ENCODE results near the gene SH3RF3. TPM values are rescaled to one million over a fixed set of nuclear protein-coding genes. Genes with fewer than 3 reads are reported as not detected.

Gene SH3RF3
- polyA plus RNA-seq, 12 donors: 3.3 to 7.5 (median 4.7) TPM; not detected in 1

DNA sequence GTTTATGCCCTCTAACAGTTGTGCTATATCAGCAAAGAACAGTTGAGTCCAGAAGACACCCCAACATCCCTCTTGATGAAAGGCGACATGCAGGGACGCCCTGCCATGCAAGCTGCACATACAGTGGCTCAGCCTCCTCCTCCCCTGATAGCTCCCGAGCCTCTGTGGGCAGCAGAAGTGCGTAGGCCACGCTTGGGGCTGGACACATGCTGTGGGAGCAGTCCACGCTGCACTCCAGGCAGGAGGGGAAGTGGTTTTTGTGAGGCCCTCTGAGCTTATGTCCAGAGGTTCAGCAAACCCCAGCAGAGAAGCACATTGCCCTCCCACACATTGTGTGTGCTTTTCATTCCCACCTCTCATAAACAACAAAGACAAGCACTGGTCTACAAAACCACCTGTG lies 322.7 kb downstream of the SH3RF3 start:
- DNase-seq: no peak

DNA sequence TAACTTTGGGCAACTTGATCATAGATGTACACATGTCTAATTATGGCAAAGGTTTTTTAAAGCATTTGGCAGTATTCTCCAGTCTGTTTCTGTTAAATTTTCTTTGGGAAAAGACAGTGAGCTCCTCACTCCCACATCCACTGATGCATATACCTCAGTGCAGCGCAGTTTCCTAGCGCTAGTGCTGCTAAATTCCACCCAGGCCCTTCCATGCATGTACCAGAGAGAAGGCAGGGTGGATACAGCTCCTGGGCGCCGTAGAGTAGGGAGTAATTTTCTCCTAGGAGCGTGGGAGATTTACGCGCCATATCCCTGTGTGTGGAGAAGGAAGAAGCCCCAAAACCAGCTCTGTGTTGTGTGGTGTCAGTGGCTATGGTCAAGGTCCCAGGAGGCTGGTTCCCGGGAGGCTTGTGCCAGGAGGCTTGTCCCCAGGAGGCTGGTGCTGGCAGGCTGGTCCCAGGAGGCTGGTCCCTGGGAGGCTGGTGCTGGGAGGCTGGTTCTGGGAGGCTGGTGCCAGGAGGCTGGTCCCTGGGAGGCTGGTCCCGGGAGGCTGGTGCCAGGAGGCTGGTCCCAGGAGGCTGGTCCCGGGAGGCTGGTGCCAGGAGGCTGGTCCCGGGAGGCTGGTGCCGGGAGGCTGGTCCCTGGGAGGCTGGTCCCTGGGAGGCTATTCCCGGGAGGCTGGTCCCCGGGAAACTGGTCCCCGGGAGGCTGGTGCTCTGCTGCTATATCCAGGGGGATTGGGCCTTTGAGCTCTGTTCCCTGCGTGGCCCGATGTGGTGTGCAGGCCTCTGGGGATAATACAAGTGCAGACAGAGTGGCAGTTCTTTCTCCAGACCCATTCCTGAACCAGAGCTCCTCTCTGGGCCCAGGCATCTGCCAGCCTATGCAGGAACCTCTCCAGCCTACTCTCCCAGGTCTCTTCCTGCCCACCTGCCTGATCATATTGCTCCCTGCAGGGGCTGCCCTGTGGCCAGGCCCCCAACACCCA lies 323.6 kb downstream of the SH3RF3 start:
- no peak for DNase-seq

DNA sequence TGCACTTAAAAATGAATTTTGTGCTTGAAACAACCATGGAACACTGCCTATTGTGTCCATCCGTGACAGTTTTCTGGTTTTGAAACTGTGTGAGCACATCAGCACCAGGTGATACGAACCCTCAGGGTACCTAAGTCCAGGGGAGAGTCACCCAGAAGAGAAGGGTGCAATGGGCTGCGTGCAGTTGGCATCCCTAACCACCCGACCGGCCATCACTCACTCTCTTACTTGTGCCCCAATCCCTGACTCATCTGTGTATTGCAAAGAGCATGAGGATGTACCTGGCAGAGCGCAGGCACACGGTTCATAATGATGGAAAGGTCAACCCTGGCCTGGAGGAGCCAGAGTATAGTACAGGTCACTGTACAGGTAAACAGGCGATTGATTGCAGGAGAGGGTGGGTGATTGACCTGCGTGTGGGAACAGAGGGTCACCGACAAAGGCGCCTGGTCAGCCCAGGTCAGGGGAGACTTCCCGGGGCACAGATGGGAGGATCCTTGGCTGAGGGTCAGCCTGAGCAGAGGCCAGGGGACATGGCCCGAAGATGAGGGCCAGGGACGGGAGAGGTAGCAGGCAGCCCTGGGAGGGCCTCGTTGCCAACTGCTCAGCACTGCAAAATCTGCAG lies 324.5 kb downstream of the SH3RF3 start:
- no peak for DNase-seq

DNA sequence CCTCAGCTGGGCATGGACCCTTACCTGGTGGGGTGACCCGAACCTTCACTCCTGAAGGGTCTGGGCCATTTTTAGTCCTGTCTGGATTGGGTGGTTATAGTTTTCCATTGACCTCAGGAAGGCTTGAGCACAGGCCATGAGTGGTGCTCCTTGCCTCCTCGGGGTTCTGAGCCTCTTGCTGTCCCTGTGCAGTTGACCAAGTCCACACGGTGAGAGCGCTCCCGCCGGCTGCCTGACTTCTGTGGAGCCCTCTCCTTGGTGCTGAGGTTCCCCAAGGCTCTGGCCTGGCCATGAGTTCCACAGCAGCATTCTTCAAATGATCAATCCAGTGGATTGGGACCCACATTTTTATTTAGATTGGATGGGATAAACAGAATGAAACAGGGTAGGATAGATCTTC lies 325.3 kb downstream of the SH3RF3 start:
- no peak for DNase-seq

DNA sequence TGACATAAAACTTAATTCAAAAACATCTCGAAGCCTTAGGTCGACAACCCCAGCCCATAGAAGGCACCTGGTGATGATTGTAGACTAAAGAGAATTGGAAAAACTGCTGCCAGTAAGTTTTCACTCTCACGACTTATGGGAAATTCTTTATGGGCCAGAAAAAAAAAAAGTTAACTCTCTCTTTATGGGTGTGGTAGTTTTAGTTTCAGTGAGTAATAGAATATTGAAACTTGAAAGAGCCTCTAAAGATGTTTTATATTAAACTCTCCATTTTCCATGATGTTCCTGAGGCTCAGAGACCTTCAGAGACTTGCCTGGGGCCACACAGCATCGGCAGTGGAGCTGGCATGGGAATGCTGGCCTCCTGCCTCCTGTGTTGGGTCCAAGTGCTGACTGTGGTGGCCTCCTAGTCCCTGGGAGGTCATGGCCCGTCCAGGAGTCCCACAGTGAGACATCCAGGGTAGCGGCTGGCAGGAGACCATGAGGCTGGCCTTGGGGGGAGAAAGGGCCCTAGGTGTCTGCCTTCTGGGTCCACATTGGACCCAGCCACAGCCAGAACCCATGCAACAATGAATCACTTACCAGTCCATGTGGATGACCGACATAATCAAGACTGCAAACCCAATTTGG lies 325.9 kb downstream of the SH3RF3 start:
- DNase-seq: no peak

DNA sequence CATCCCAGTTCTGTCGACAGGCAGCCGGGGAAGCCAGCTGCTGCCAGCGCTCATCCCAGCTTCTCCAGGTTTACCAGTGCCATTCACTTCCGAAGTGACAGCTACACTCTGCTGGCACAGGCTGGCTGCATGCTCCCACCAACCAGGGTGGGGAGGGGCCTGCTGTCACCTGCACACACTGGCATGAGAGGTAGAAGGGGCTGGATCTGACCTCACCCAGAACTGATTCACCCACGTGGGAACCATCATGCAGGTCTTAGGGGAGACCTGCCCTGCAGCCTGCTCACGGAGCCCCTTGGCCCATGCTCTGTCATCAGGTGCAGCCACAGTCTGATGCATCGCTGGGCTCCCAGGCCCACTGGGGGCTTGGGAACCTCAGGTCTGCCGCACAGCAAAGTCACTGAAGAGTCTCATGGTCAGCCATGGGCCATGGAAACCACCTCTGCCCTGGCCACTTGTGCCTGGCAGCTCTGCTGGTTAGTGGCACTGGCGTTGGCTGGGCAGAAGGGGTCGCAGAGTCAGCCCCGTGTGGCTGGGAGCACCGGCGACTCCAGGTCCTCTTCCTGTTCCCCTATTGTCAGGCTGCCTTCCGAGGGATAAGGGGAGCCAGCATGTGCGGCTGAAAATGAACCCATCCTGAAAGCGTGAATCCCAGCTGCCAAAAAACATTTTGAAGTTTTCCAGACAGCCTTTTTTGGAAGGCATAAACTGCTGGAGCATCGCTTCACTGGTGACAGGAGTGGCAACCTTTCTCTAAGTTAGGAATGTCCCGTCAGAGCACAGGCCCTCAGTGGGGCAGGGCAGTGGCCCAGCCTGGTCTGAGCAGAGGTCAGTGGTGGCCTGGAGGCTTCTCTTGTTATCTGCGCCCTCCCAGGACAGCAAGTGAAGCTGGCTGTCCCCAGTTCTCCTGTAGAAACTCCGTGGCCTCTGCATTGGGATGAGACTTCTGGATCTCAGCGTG lies 327.0 kb downstream of the SH3RF3 start:
- DNase-seq: no peak

DNA sequence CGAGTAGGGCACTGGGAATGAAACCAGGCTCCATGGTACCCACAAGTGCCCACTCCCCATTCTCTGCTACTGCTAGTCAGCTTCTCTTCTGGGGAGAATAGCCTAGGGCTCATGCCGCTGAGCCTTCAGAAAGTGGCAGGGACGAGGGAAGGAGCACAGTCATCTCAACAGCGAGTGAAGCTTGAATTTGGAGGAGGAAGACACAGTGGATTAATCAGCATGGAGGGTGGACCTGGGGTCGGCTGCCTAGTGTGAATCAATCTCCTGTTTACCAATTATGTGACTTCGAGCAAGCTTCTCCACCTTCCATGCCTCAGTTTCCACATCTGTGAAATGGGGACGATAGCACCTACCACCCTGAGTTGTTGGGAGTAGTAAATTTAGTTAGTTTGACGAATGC lies 327.8 kb downstream of the SH3RF3 start:
- DNase-seq: no peak

DNA sequence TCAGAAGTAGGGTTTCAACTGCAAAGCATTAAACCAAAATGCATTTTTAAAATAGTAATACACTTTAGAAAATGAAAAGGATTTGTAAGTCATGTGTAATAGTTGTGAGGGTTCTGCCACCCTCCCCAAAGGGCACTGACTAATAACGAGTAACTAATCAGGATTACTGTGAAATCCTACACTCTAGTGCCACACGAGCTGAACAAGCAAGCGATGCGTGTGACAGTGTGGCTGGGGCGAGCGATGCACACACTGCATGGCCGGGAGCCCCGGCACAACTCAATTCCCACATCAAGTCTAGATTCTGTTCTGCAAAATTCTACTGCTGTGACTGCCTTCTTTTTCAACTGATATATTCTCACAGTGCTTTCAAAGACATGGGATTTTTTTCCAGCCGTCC lies 328.4 kb downstream of the SH3RF3 start:
- DNase-seq: no peak

DNA sequence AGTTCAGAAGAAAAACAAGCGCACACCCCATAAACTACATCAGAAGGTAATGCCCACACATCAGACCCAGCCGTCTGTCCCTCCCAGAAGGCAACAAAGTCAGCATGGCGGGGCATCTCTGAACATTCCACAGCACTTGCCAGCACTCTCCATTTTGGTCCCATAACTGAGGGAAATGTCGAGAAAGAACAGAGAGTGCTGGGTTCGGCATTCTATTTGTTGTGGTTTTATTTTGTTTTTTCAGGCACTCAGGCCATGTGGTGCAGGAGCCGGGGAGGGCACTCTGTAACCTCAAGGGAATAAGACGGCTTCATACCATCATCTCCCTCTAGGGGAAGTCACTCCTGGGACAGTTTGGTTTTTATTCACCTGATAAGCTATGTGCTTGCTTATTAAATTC lies 328.8 kb downstream of the SH3RF3 start:
- no peak for DNase-seq

DNA sequence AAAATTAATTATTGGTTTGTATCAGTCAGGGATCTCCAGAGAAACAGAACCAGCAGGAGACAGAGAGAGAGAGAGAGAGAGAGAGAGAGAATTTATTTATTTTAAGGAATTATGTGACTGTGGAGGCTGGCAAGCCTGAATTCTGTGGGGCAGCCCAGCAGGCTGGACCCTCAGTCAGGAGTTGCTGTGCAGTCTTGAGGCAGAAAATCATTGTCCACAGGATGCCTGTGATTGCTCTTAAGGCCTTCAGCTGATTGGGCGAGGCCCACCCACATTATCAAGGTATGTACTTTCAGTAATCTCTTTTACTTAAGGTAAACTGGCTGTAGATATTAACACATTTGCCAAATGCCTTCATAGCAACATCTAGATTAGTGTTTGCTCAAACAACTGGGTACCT lies 329.5 kb downstream of the SH3RF3 start:
- DNase-seq: no peak

DNA sequence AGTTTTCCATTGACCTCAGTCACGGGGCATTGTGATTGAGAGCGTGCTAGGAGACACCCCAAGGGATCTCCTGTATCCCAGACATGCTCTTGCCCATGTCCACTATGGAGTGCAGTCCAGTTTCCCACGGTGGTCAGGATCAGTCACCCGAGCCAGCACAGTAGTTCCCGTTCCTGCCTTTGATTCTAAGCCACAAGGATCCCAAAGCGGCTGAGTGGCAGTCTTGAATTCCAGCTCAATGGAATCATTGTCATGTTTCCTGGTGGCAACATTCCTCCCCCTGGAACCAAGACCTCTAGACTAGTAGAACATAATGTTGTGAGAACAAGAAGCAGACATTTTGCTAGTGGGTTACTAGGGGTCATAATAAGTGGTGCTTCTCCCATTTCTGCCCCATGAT lies 330.5 kb downstream of the SH3RF3 start:
- no peak for DNase-seq

DNA sequence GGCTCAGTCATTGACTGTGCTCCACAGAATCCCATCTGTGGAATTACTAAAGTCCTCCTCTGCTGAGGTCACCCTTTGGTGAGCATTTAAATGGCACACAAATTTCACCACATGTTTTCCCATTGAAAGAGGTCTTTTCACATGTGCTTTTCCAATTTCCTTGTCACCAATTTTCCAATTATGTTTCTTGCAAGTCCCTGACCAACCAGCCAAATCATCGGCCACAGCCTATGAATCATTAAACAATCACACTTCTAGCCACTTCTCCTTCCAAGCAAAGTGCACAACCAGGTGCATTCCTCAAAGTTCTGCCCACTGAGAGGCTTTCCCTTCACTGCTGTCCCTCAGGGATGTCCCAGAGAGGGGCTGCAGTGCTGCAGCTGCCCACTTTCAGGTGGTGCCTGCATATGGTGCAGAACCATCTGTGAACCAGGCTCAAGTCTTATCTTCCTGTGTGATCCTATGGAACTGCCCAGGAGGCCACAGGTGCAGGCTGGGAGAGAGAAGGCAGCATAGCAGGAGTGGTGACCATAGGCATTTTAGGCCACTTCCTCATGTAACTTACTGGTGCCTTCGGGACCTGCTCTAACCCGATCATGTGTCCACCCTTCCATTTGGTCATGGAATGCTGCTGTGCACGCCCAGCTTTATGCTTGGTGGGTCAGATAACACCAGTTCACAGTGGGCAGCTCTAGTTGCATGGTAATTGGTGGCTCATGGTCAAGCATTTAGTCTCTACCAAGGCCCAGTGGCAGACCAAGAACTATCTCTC lies 331.7 kb downstream of the SH3RF3 start:
- no peak for DNase-seq

DNA sequence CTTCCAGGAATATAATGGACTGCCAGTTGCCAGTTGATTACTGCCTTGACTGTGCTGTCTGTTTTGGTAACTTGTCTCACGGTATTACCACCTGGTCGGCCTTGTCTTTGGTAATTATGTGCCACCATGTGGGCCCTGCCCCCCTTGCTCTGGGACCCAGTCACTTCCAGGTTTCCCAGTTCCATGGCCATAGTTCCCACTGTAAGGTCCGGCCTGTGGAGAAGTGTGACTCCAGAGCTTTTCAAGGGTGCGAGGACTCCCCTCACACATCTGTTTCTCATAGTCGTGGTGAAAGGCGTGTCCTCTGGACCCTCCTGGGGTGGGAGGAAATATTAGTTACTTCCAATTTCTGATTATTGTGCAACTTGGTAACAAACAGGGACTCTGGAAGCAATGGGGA lies 334.2 kb downstream of the SH3RF3 start:
- no peak for DNase-seq

DNA sequence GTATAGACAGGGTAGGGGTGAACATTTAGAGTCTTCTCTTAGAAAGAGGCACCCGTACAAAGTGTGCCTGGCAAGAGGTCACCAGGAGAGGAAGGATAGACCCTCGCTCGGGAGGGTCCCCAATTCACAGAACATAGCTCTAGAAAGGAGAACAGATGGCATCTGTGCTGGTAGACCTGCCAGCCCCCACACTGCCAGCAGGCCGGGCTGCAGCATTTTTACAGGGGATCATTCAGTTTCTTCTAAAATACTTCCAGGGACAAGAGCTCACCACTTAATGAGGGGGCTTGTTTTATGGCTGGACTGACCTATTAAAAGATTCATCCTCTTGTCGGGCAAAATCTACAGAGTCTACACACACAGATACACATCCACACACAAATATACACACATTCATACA lies 334.9 kb downstream of the SH3RF3 start:
- DNase-seq: no peak

DNA sequence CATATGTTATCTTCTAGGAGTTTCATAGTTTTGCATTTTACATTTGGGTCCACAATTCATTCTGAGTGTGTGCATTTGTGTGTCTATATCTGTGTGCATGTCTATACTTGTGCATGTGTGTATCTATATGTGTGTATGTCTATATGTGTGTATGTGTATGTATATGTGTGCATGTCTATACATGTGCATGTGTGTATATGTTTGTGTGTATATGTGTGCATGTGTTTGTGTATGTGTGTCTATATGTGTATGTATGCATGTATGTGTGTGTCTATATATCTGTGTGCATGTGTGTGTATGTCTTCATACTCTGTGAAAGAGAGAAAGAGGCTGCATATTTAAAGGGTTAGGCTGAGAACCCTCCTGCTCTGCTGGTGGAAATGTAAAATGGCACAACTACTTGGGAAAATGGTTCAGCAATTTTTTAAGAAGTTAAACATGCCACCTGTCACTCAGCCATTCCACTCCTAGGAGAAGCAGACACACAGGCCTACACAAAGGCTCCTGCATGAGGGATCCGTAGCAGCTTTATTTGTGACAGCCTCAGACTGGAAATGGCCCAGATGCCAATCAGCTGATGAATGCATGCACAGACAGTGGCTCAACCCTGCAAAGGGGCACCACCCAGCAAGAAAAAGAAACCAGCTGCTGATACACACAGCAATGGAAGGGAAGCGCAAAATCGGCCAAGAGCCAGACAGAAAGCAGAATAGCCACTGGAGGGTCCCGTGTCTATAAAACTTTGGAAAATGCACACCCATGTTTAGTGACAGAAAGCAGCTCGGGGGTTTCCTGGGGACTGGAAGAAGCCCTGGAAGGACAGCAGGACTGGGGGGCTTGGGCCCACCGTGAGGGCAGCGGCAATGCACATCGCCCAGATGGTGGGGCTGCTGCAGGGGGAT lies 337.9 kb downstream of the SH3RF3 start:
- DNase-seq: no peak

DNA sequence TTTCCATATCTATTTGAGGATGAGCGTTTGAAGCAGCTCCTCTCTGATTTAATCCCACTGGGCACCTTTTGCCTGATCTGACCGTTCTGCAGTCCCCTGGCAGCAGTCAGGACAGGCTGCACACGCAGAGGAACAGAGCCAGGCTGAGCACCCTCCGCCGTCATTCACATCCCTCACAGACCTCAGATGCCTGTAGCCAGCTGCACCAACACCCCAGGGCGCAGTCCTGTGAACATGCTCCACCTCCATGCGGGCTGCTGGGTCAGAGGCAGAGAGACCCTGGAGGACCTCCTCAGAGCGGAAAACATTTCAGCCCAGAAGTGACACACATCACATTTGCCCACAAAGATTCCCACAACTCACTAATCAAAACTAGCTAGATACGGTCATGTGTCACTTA lies 338.7 kb downstream of the SH3RF3 start:
- no peak for DNase-seq

DNA sequence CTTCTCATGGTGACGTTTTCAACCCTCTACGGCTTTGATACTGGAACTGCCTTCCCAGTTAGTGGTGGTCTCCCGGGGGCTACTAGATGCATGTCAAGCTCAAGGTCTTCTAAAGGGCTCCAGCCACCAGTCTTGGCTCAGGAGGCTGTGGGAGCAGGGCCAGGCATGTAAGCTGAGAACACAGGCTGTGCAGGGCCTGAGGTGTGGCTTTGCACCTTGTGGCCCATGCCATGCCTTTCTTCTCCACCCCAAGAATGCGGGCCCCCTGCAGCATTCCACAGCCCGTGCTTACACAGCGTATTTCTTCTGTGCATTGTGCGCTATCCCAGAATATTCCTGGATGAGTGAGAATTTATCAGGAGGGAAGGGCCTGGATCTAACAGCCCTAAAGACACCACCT lies 339.9 kb downstream of the SH3RF3 start:
- no peak for DNase-seq

DNA sequence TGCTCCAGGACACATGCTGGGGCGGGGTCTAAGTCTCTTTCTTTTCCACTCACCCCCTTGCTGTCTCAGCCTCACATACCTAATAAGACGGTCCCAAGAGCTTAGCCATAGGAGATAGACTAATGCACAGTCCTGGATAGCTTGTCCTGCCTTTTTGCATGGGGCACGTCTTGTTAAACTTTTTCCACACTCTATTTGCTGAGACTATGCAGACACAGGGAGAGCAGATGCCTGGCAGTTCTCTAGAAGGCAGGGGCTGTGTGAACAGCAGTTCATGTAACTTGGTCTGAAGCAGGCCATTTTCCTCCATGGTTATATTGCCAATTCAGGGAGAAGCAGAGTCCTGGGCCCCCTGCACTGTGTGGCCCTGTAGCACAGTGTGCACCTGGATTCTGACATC lies 342.7 kb downstream of the SH3RF3 start:
- no peak for DNase-seq

DNA sequence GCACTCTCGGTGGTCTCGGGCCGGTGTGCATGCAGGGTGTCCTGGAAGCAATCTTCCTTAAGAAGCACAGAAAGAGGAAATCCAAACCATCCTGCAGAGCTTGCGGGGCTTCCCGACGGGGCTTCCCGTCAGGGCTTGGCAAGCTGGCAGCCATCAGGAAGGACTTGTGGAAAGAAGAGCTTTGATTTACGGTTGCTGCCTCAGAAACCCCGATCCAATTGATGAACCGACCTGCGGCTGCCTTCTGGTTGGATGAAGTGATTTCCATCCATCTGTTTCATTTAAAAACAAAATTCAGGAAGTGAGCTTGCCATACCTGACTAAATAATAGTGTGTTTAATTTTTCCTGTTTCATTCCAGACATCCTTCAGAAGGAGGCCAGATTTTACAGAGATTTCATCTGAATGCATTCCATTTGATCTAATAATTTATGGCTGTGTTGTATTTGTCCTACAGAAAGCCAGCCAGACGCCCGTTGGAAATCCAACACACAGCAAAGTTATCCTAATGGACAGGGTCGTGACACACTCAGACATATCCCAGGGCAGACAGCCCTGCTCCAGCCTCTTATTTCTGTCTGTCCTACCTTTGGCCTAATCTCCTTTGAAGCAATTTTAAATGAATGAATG lies 343.4 kb downstream of the SH3RF3 start:
- DNase-seq: no peak

Data from muscle of arm (tissue), 12 donors.